ENCODE results near the gene SAMD3. TPM values are rescaled to one million over a fixed set of nuclear protein-coding genes. Genes with fewer than 3 reads are reported as not detected.

The SAMD3 gene
- total RNA-seq, 1 experiment from 2014 or later: 0.39 TPM

DNA sequence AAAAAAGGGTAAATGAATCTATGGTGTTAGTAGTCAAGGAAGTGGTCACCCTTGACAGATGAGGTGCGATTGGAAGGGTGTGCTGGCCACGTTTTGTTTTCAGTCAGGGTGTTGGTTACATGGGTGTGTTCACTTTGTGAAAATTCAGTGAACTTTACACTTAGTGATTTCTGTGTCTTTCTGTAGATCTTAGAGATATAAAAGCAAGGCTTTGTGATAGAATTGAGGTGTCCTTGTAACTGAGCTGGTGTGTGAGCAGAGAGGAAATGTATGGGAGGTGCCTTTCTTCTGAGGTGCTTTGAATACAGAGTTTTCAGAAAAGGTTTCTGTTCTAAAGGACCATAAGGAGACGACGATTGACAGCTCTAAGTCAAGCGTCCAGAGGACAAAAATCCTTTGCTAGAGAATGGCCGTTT is 90.5 kb downstream of the SAMD3 start:
- no CpG with 5 or more reads among the region's 6 CpGs for WGBS (ENCODE audit: extremely low coverage, insufficient read length, low lambda C conversion rate)
- no peak for DNase-seq
- Histone ChIP-seq H3K23ac (ENCODE audit: insufficient read length, low read depth, low read length) (no peak overlapping the region), H3K56ac (ENCODE audit: insufficient read length, low read depth, low read length) (no peak overlapping the region), H3K23me2 (ENCODE audit: insufficient read length, low read depth, low read length, poor library complexity, severe bottlenecking) (no peaks in the 10 kb centered on the region), H4K8ac (replicated peaks; ENCODE audit: insufficient read length, low read depth, low read length) (no peak overlapping the region), H3K27me3 (ENCODE audit: insufficient read depth, low read length) (no peaks in the 10 kb centered on the region), H3K18ac (ENCODE audit: insufficient read length, low read depth, low read length) (no peak overlapping the region), H2BK15ac (ENCODE audit: low read depth, low read length) (no peak overlapping the region), H3K14ac (ENCODE audit: insufficient read depth, low read length) (no peak overlapping the region), H3K79me1 (ENCODE audit: insufficient read depth, low read depth, low read length, poor library complexity, severe bottlenecking) (no peaks in the 10 kb centered on the region), H3K27ac (ENCODE audit: insufficient read length, low read depth, low read length) (no peak overlapping the region), H2BK12ac (ENCODE audit: insufficient read length, low read depth, low read length) (no peak overlapping the region), H3K79me2 (ENCODE audit: insufficient read depth, low read length) (no peaks in the 10 kb centered on the region), H3K9me3 (ENCODE audit: control insufficient read depth, low read depth, low read length) (no peaks in the 10 kb centered on the region), H3T11ph (ENCODE audit: low read length) (no peak overlapping the region), H2AFZ (ENCODE audit: low read length) (no peak overlapping the region), H2BK5ac (ENCODE audit: insufficient read length, low read length) (no peak overlapping the region), H2BK20ac (ENCODE audit: low read depth, low read length, poor library complexity, severe bottlenecking) (no peak overlapping the region), H3K4me1 (ENCODE audit: insufficient read depth, low read length) (no peaks in the 10 kb centered on the region), H2AK5ac (ENCODE audit: insufficient read length, low read length) (no peak overlapping the region), H3K9ac (ENCODE audit: extremely low read depth, insufficient read length, low read length) (no peak overlapping the region), H4K20me1 (ENCODE audit: control insufficient read depth, insufficient read depth, insufficient read length) (no peaks in the 10 kb centered on the region), H3K4ac (ENCODE audit: low read depth, low read length) (no peak overlapping the region), H4K91ac (ENCODE audit: insufficient read length, low read depth, low read length) (no peak overlapping the region), H3K4me2 (ENCODE audit: insufficient read depth, insufficient read length, low read length) (no peak overlapping the region), H2BK120ac (ENCODE audit: low read depth, low read length, poor library complexity, severe bottlenecking) (no peak overlapping the region), H4K5ac (ENCODE audit: insufficient read length, low read depth, low read length) (no peak overlapping the region)
- H3K27me3 Mint-ChIP-seq (ENCODE audit: low read depth): no peaks in the 10 kb centered on the region
- TF ChIP-seq, protein P1, sequence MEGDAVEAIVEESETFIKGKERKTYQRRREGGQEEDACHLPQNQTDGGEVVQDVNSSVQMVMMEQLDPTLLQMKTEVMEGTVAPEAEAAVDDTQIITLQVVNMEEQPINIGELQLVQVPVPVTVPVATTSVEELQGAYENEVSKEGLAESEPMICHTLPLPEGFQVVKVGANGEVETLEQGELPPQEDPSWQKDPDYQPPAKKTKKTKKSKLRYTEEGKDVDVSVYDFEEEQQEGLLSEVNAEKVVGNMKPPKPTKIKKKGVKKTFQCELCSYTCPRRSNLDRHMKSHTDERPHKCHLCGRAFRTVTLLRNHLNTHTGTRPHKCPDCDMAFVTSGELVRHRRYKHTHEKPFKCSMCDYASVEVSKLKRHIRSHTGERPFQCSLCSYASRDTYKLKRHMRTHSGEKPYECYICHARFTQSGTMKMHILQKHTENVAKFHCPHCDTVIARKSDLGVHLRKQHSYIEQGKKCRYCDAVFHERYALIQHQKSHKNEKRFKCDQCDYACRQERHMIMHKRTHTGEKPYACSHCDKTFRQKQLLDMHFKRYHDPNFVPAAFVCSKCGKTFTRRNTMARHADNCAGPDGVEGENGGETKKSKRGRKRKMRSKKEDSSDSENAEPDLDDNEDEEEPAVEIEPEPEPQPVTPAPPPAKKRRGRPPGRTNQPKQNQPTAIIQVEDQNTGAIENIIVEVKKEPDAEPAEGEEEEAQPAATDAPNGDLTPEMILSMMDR (conservative IDR thresholded peaks at IDR 0.05): no peak
- H3K9me3 Mint-ChIP-seq: no peaks in the 10 kb centered on the region
- no peak overlapping the region; a peak in 2 of 7 replicates for H3K27ac Mint-ChIP-seq
- peaks cover 12 to 15% of the 10 kb centered on the region in 2 experiments for H3K4me1 Mint-ChIP-seq
- H3K4me3 Mint-ChIP-seq: no peak overlapping the region
- H3K36me3 Mint-ChIP-seq (ENCODE audit: insufficient read depth in 1 of 3, low read depth in 3 of 3): peaks cover 0 to 6% (median 2%) of the 10 kb centered on the region in 3 experiments; a peak in 4 of 7 replicates
